Hematopoietic multipotent progenitor cell treated with erythropoietin and hydrocortisone succinate and interleukin-3 and kit ligand, for 4 days (in vitro differentiated cells): ENCODE data around the gene CACNA2D3.

ENCODE experiments used
- DNase-seq: peaks from one replicate; pipeline ENCODE4 v3.0.0-alpha.2; 2015

The CACNA2D3 gene

DNA sequence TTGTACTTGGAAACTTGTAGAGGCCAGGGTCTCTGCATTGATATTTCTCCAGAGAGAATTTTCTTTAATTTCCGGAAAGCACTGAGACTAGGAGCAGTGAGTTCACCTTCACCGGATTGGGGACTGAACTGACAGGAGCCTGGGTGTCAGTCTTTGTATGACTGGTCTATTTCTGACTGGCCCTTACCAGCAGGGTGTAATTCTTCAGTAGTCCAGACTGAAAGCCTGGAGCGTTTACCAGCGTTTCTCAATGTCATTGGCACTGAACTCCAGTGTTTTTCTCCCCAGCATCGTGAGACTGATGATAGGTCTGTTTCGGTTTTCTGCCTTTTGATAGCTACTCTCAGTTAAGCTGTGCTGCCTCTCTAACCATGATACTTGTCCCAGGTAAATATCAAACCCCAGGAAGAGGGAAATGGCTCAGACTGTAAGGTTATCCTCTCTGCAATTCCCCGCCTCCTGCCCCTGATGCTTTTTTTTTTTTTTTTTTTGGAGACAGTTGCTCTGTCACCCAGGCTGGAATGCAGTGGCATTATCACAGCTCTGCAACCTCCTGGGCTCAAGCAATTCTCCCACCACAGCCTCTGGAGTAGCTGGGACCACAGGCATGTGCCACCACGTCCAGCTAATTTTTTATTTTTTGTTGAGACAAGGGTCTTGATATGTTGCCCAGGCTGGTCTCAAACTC lies 103.6 kb downstream of the CACNA2D3 start:
- no peak for DNase-seq

DNA sequence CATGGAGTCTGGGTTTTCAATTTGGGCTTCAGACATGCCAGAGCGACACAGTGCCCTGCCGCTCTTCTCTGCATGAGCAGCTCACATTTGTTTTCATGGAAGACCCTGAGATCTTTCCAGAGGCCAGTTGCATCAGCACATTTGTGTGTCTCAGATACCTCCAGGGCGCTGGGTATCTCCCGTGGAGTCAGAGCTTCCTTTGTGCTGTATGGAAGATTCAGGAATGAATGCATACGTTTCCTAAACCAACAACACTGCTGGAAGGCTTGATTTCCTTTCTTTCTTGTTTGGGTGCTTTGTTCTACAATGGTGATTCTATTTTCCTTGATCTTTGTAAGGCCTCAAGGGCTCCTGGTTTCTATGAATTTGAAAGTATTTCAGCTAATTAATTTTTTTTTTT lies 106.5 kb downstream of the CACNA2D3 start:
- DNase-seq = no peak

DNA sequence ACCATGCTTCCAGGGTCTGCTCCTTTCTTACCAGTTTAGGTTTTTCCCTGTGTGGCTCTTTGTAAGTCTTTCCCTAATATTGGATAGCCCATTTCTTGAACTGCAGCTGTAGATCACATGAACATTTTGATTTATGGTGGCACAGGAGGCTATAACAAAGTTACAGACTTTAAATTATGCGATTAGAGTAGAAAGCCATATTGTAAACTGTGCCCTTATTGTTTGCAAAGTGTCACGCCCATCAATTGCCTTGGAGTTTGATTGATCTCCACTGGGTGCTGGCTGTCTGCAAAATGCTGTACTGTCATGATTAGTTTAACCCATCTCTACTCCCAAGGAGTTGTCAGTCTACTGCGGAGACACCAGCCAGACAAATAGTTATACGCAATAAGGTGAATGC lies 110.3 kb downstream of the CACNA2D3 start:
- DNase-seq = no peak

- no peak for DNase-seq
Observed at GRCh38 chr3:54235998-54236397, 113.6 kb downstream of the CACNA2D3 start.

- no peak for DNase-seq
Observed at GRCh38 chr3:54237109-54237508, 114.8 kb downstream of the CACNA2D3 start.

GRCh38 chr3:54237788-54238502 lies 115.6 kb downstream of the CACNA2D3 start:
- DNase-seq = no peak

DNA sequence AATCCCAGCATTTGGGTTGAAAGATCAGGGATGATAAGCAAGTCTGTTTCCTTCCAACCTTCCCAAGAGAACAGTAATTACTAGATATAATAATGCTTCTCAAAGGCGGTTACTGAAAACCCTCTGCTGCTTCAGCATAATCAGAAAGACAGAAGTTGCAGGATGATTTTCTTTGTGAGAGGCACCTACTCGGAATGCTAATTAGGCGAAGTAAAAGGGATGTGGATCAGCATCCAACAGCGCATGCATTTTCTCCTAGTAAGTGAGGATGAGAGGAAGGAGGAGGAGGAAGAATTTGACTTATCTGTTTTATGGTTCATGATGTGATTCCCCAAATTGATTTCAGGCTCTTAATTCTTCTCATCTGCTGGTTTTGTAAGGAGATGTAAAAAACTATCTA lies 118.0 kb downstream of the CACNA2D3 start:
- no peak for DNase-seq

GRCh38 chr3:54243056-54243931 lies 120.9 kb downstream of the CACNA2D3 start:
- DNase-seq = no peak

GRCh38 chr3:54243960-54244682 lies 121.8 kb downstream of the CACNA2D3 start:
- no peak for DNase-seq

DNA sequence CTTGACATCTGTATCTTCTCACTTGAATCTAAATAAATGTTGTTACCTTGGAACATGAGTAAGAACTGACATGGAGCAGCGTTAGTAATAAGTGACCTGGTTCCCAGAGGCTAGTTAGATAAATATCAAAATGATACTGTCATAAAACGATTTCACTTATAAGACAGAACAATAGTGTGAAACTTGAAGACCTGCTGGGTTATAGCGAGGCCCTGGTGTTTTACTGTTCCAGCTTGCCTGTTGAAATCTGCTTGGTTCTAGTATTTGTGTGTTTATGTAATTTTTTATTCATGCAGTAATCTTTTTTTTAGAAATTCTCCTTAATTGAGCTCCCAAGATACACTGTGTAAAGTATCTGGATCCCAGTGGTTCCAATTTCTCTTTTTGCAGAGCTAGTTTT lies 129.4 kb downstream of the CACNA2D3 start:
- no peak for DNase-seq

DNA sequence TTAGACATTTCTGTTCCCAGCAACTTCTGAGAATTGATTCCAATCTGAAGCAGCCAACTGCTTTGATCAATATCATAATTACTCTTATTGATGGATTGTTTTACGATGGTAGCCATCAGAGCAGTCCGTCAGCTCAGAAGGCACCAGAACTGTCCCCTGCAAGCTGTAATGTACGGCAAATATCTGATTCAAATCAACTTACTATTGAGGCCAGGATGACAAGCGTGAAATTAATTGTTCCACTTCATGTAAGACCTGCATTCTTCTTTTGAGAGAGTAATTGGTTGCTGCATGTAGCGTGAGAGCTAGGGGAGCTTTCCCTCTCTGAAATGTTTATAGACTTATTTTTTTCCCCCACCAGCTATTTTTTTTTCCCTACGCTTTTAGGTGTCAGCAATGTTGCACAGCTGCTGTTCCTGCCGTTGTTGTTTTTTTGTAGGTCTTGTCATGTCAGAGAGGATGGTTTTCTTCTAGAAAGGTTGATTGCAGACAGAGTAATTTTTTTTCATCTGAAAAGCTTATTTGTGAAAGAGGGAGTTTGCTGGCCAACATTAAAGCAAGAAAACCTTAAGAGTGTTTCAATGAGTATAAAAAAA lies 134.9 kb downstream of the CACNA2D3 start:
- no peak for DNase-seq

GRCh38 chr3:54259636-54260035 lies 137.3 kb downstream of the CACNA2D3 start:
- DNase-seq = no peak

GRCh38 chr3:54261141-54261540 lies 138.8 kb downstream of the CACNA2D3 start:
- DNase-seq = no peak

DNA sequence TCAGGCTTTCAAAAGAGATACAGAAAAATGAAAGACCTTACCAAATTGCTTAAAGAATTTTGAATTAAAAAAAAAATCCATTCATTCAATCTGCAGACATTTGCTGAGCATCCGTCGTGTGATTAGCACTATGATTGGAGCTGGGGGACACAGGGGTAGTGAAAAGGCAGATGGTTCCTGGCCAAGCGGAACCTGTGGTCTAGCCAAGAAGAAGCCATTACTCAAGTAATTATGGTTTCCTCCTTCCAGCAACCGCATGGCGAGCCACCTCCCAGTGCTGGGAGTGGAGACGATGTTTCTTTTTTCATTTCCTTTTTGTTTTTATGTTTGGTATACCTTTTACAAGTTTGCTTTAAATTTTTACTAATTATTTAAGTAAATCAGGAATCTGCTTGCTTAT lies 140.2 kb downstream of the CACNA2D3 start:
- peak; percentile 77 for DNase-seq

- DNase-seq = no peak
Observed at GRCh38 chr3:54262946-54263345, 140.6 kb downstream of the CACNA2D3 start.

- DNase-seq = peak; percentile 18
Observed at GRCh38 chr3:54264050-54264449, 141.7 kb downstream of the CACNA2D3 start.

GRCh38 chr3:54270816-54271526 lies 148.6 kb downstream of the CACNA2D3 start:
- DNase-seq = no peak

DNA sequence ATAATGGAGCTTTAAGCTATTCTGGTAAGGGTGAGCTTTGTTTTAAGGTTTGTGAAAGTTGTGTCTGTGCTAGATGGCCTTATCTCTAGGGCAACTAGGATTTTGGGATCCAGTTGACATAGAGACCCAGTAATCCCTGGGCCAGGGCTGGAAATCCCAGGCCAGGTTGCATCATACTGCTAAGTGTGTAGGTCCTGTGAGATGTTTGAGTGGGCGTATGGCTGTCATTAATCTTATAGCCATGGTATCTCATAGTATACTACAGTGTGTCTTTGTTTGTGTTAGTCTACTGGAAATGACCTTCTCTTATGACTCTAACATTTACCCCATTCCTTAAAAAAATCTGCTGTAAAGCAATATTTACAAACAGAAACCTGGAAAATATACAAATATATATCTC lies 151.4 kb downstream of the CACNA2D3 start:
- no peak for DNase-seq

DNA sequence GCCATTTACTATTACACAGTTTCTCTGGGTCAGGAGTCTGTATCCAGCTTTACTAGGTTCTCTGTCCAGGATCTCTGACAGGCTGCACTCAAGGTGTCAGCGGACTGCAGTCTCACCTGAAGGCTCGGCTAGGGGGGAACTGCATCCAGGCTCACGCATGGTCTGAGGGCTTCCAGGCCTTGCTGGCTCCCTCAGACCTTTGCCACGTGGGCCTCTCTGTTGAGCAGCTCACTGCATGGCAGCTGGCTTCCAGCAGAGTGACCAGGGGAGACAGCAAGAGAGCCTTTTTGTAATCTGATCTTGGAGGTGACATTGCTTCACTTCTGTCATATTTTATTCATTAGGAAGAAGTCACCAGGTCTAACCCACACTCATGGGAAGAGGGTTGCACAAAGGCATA lies 152.3 kb downstream of the CACNA2D3 start:
- no peak for DNase-seq

GRCh38 chr3:54279005-54279583 lies 156.7 kb downstream of the CACNA2D3 start:
- no peak for DNase-seq

GRCh38 chr3:54283470-54283869 lies 161.1 kb downstream of the CACNA2D3 start:
- DNase-seq = no peak

- peak; percentile 13 for DNase-seq
Observed at GRCh38 chr3:54294214-54294613, 171.9 kb downstream of the CACNA2D3 start.
